Caco-2 (cell line): ENCODE results near the gene HIRIP3. TPM values are rescaled to one million over a fixed set of nuclear protein-coding genes. Genes with fewer than 3 reads are reported as not detected.
"Not testable (repeated sequence)": the region's sequence is repeated elsewhere in the genome, so short reads cannot be mapped to it uniquely, and the experiment has no call there.

ENCODE experiments used
- BruUV-seq: library from RNA; stranded (reverse); fragments of 400-500 nt; replicated peaks from 2 replicates; lab custom pipeline; 2021; lab: Mats Ljungman, UMichigan
- CTCF ChIA-PET: fragments of 300-600 bp; sonication (Branson Sonifier 250); formaldehyde crosslinking; loops from one replicate; lab custom pipeline; 2022; ENCODE audit warnings: antibody characterized with exemption; lab: Charles Lee
- POLR2A ChIA-PET: fragments of 300-600 bp; sonication (Branson Sonifier 250); formaldehyde crosslinking; loops from one replicate; lab custom pipeline; 2022; ENCODE audit warnings: antibody characterized with exemption; lab: Charles Lee
- DNase-seq, 2 experiments: peaks; one replicate each; pipeline versions ENCODE4 v3.0.0 to v3.0.0-alpha.2; 2020 to 2022
- H3K27me3 ChIP-seq: replicated peaks from 2 replicates; pipeline ENCODE4 v1.6.0; 2011; ENCODE audit warnings: low read length; ENCODE audit not compliant: control insufficient read depth, insufficient read depth
- H3K36me3 ChIP-seq: 2 replicates; pipeline ENCODE4 v1.5.1; 2011; ENCODE audit warnings: low read length; ENCODE audit not compliant: control insufficient read depth, insufficient read depth
- H3K4me1 ChIP-seq: fragments of 250-450 bp; sonication (Bioruptor Pico); 2 replicates; pipeline ENCODE4 v1.5.1; 2020; ENCODE audit warnings: mild to moderate bottlenecking
- H3K4me3 ChIP-seq: 2 replicates; pipeline ENCODE4 v1.5.1; 2011; ENCODE audit warnings: low read depth, mild to moderate bottlenecking, control low read depth, low read length
- H3K9me3 ChIP-seq: fragments of 250-450 bp; sonication (Bioruptor Pico); 2 replicates; pipeline ENCODE4 v1.5.1; 2020; ENCODE audit warnings: mild to moderate bottlenecking, moderate library complexity
- H3K27ac Mint-ChIP-seq: one replicate; pipeline ENCODE4 v1.8.0; 2022; ENCODE audit warnings: mixed read lengths; ENCODE audit not compliant: unreplicated experiment
- H3K27me3 Mint-ChIP-seq: one replicate; pipeline ENCODE4 v1.8.0; 2022; ENCODE audit warnings: mixed read lengths; ENCODE audit not compliant: insufficient read depth, unreplicated experiment
- H3K36me3 Mint-ChIP-seq: one replicate; pipeline ENCODE4 v1.8.0; 2022; ENCODE audit warnings: mild to moderate bottlenecking, mixed read lengths; ENCODE audit not compliant: insufficient read depth, unreplicated experiment
- H3K4me1 Mint-ChIP-seq: one replicate; pipeline ENCODE4 v1.8.0; 2022; ENCODE audit warnings: low read depth, mixed read lengths; ENCODE audit not compliant: unreplicated experiment
- H3K4me3 Mint-ChIP-seq: one replicate; pipeline ENCODE4 v1.8.0; 2022; ENCODE audit warnings: mild to moderate bottlenecking, moderate library complexity, mixed read lengths; ENCODE audit not compliant: unreplicated experiment
- H3K9me3 Mint-ChIP-seq: one replicate; pipeline ENCODE4 v1.8.0; 2022; ENCODE audit warnings: mixed read lengths; ENCODE audit not compliant: unreplicated experiment
- CTCF ChIP-seq, 2 experiments: fragments of 200-600 bp in 1 of 2; IDR thresholded peaks; 1 replicate in 1 of 2; 2 replicates in 1 of 2; pipeline versions ENCODE4 v1.5.1 to v1.8.0; 2011 to 2022; ENCODE audit warnings: antibody characterized with exemption in 1 of 2, control low read depth in 1 of 2, inconsistent platforms in 1 of 2, low read depth in 1 of 2, low read length in 1 of 2, mild to moderate bottlenecking in 1 of 2, moderate library complexity in 1 of 2; ENCODE audit not compliant: insufficient read depth in 1 of 2, severe bottlenecking in 1 of 2, unreplicated experiment in 1 of 2
- intact Hi-C: fragments of 100-400 bp; cut with micrococcal nuclease; formaldehyde crosslinking; loops from one replicate; pipeline ENCODE4 v1.10.0; 2022; ENCODE audit not compliant: unreplicated experiment
- total RNA-seq: library from RNA; stranded (reverse); gene quantifications from 2 replicates; pipeline ENCODE4 v1.2.3, GENCODE V29; 2022

HIRIP3 gene
- total RNA-seq, 1 experiment from 2014 or later = 23.3 TPM

- CTCF ChIA-PET = interaction anchor here (0.6 kb wide), 1 partner anchor 34 kb away, joined by 4 read pairs; no protein-coding TSS in a partner anchor
- intact Hi-C loops = no loop called here
- H3K9me3 Mint-ChIP-seq = no peaks in the 10 kb centered on the region
- peaks cover 7% of the 10 kb centered on the region for H3K36me3 Mint-ChIP-seq
- Histone ChIP-seq H3K9me3 (no peaks in the 10 kb centered on the region), H3K4me3 (no peak overlapping the region), H3K4me1 (no peaks in the 10 kb centered on the region), H3K36me3 (no peaks in the 10 kb centered on the region), H3K27me3 (no peaks in the 10 kb centered on the region)
- POLR2A ChIA-PET = no interaction called here
- no peak for TF ChIP-seq CTCF (IDR thresholded peaks at IDR 0.05; ENCODE audit: insufficient read depth in 1 of 2, low read depth in 1 of 2, low read length in 1 of 2, severe bottlenecking in 1 of 2, unreplicated experiment in 1 of 2)
- H3K4me1 Mint-ChIP-seq = no peaks in the 10 kb centered on the region
- H3K27ac Mint-ChIP-seq = no peak overlapping the region
- DNase-seq = no peak
- H3K4me3 Mint-ChIP-seq = no peak overlapping the region
- BruUV-seq = no TSS peak
- no peaks in the 10 kb centered on the region for H3K27me3 Mint-ChIP-seq
These were observed 21.9 kb upstream of the HIRIP3 start for GRCh38 chr16:30017277-30017656.

GRCh38 chr16:30016555-30017276 lies 21.3 kb upstream of the HIRIP3 start:
- intact Hi-C loops = no loop called here
- Mint-ChIP-seq H3K27ac (no peak overlapping the region), H3K36me3 (peaks cover 7% of the 10 kb centered on the region), H3K4me1 (no peaks in the 10 kb centered on the region), H3K4me3 (no peak overlapping the region), H3K27me3 (no peaks in the 10 kb centered on the region), H3K9me3 (no peaks in the 10 kb centered on the region)
- Histone ChIP-seq H3K4me1 (no peaks in the 10 kb centered on the region), H3K9me3 (no peaks in the 10 kb centered on the region), H3K4me3 (no peak overlapping the region), H3K27me3 (no peaks in the 10 kb centered on the region), H3K36me3 (no peaks in the 10 kb centered on the region)
- ChIA-PET CTCF (no interaction called here), POLR2A (interaction anchor here (0.6 kb wide), 1 partner anchor 610 kb away, joined by 3 read pairs; the partner anchor contains the start of gene NPIPB11)
- TF ChIP-seq CTCF (IDR thresholded peaks at IDR 0.05; ENCODE audit: insufficient read depth in 1 of 2, low read depth in 1 of 2, low read length in 1 of 2, severe bottlenecking in 1 of 2, unreplicated experiment in 1 of 2) = no peak
- no peak for DNase-seq
- BruUV-seq = no TSS peak

GRCh38 chr16:30015450-30015849 lies 20.0 kb upstream of the HIRIP3 start:
- H3K4me3 ChIP-seq, H3K4me1 ChIP-seq, H3K9me3 ChIP-seq, H3K36me3 ChIP-seq, H3K27ac Mint-ChIP-seq, H3K27me3 ChIP-seq, BruUV-seq, H3K4me3 Mint-ChIP-seq, DNase-seq, H3K4me1 Mint-ChIP-seq, CTCF ChIA-PET, POLR2A ChIA-PET, H3K36me3 Mint-ChIP-seq, H3K9me3 Mint-ChIP-seq, intact Hi-C loops, H3K27me3 Mint-ChIP-seq: not testable (repeated sequence)

- BruUV-seq, H3K27ac Mint-ChIP-seq, H3K36me3 ChIP-seq, H3K27me3 ChIP-seq, H3K4me1 Mint-ChIP-seq, H3K4me3 Mint-ChIP-seq, DNase-seq, H3K27me3 Mint-ChIP-seq, H3K36me3 Mint-ChIP-seq, POLR2A ChIA-PET, H3K4me1 ChIP-seq, H3K4me3 ChIP-seq, H3K9me3 Mint-ChIP-seq, intact Hi-C loops, CTCF ChIA-PET, H3K9me3 ChIP-seq: not testable (repeated sequence)
These were observed 17.2 kb upstream of the HIRIP3 start for GRCh38 chr16:30012598-30012997.
